ENCODE measurements around the gene IQGAP2.
A peak's percentile ranks its signal among the peaks of the same experiment; 100 is the strongest.

The IQGAP2 gene

GRCh38 chr5:76376866-76377230 lies 26.2 kb upstream of the IQGAP2 start:
- TF ChIP-seq POLR2A (IDR thresholded peaks at IDR 0.05; ENCODE audit: low read length) = no peak
- no peak for TF ChIP-seq GATA1 (IDR thresholded peaks at IDR 0.05; ENCODE audit: low read depth, low read length)
- DNase-seq = peak; percentile 70 to 89

- no peak for DNase-seq
- TF ChIP-seq POLR2A (IDR thresholded peaks at IDR 0.05; ENCODE audit: low read length) (no peak), GATA1 (IDR thresholded peaks at IDR 0.05; ENCODE audit: low read depth, low read length) (no peak)
These were observed 24.7 kb upstream of the IQGAP2 start for GRCh38 chr5:76378355-76378754.

DNA sequence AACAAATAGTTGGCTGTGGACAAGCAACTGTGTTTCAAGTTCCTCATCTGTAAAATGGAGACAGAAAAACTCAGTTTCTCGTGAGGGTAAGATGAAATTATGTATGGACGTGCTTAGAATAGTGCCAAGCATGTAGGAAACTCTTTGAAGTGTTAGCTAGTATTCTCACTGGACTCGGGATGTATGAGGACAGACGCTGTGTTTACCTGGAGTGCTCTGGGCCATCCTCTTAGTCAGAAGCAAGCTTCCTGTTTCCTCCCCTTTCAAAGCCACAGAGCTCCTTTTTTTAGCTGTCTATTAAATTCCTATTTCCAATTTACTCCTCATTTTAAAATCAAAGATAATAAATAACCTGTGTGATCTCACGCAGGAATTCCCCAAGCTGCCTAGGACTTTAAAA lies 23.8 kb upstream of the IQGAP2 start:
- TF ChIP-seq GATA1 (IDR thresholded peaks at IDR 0.05; ENCODE audit: low read depth, low read length) = no peak
- no peak for TF ChIP-seq POLR2A (IDR thresholded peaks at IDR 0.05; ENCODE audit: low read length)
- DNase-seq = no peak

- DNase-seq = no peak
- no peak for TF ChIP-seq POLR2A (IDR thresholded peaks at IDR 0.05; ENCODE audit: low read length)
- TF ChIP-seq GATA1 (IDR thresholded peaks at IDR 0.05; ENCODE audit: low read depth, low read length) = no peak
These were observed 23.2 kb upstream of the IQGAP2 start for GRCh38 chr5:76379855-76380254.

DNA sequence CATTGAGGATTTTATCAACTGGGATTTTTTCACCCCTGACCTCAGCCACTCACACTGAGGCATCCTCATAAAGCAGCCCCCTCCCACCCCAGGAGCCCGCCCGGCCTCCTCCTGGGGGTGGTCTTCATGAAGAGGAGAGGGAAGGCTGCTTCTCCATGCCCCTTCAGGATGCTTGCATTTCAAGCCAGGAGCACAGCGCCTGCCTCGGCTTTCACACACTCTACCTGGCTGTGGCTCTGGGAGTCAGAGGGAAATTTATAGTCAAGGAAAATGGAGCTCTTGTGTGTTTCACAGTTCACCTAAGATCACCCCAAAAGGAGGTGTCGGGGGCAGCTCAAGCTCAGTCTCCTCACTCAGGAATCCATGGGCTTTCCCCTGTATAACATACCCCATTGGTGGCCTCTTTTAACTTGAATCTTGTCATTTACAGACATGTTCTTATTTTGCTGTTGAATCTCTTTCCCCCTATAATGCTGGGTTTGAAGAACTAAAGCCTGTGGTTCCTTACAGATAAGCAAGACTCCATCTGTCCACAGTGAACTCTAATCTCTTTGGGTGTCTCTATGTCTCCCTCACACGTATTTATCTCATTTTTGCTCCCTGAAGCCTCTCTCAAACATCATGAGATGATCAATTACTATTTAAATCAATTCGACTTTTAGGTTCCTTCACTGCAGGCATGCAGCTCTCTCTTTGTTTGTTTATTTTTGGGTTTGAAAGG lies 22.6 kb upstream of the IQGAP2 start:
- DNase-seq = peak; percentile 69 to 86
- TF ChIP-seq GATA1 (IDR thresholded peaks at IDR 0.05; ENCODE audit: low read depth, low read length) (no peak), POLR2A (IDR thresholded peaks at IDR 0.05; ENCODE audit: low read length) (no peak)

DNA sequence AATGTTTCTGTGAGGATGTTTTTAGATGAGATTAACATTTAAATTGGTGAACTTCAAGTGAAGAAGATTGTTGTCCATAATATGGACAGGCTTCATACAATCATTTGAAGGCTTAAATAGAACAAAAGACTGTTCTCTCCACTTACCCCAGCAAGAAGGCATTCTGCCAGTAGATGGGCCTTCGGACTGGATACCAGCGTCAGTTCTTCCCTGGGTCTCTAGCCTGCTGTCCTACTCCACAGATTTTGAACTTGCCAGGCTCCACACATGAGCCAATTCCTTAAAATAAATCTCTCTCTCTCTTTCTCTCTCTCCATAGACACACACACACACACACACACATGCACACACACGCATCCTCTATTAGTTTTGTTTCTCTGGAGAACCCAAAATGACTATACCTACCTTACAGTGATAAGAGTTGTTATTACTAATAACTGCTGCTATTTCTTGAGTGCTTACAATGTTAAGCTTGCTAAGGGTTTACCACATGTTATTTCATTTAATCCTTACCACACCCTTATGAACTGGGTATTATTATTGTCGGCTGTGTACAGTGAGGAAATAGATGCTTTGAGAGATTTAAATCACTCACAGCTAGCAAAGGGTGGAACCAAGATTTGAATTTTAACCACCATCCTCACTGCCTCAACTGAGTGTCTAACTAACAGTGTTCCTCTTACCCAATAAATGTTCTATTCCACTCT lies 19.8 kb upstream of the IQGAP2 start:
- no peak for TF ChIP-seq POLR2A (IDR thresholded peaks at IDR 0.05; ENCODE audit: low read length)
- TF ChIP-seq GATA1 (IDR thresholded peaks at IDR 0.05; ENCODE audit: low read depth, low read length) = no peak
- DNase-seq = no peak

DNA sequence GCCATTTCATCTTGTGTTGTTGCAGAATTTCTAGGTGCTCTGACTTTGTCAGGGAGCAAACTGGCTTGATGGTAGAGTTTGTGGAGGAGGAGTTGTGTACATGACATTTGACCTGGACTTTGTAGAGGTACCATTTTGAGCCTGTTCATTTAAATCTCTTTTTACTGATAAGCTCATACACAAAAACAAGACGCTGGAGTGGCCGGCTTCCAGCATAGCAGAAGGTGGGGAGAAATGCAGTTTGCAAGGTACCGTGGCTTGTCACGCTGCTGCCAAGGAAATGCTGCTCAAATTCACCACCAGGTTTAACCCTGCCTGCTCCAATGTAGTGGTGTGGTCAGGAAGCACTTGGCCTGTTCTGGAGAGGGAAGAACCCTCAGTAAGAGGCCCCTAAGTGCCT lies 18.9 kb upstream of the IQGAP2 start:
- TF ChIP-seq GATA1 (IDR thresholded peaks at IDR 0.05; ENCODE audit: low read depth, low read length) = no peak
- TF ChIP-seq POLR2A (IDR thresholded peaks at IDR 0.05; ENCODE audit: low read length) = no peak
- no peak for DNase-seq

GRCh38 chr5:76384705-76385104 lies 18.4 kb upstream of the IQGAP2 start:
- no peak for TF ChIP-seq GATA1 (IDR thresholded peaks at IDR 0.05; ENCODE audit: low read depth, low read length)
- no peak for TF ChIP-seq POLR2A (IDR thresholded peaks at IDR 0.05; ENCODE audit: low read length)
- no peak for DNase-seq

DNA sequence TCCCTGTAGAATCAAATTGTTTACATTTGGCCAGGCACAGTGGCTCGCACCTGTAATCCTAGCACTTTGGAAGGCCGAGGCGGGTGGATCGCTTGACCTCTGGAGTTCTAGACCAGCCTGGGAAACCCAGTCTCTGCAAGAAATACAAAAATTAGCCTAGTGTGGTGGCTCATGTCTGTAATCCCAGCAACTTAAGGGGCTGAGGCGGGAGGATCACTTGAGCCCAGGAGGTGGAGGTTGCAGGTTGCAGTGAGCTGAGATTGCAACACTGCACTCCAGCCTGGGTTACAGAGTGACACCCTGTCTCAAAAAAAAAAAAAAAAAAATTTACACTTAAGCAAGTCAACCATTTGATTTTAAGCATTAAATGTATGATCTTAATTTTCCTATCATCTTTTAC lies 17.5 kb upstream of the IQGAP2 start:
- no peak for TF ChIP-seq POLR2A (IDR thresholded peaks at IDR 0.05; ENCODE audit: low read length)
- no peak for TF ChIP-seq GATA1 (IDR thresholded peaks at IDR 0.05; ENCODE audit: low read depth, low read length)

GRCh38 chr5:76386360-76386759 lies 16.7 kb upstream of the IQGAP2 start:
- no peak for DNase-seq
- TF ChIP-seq POLR2A (IDR thresholded peaks at IDR 0.05; ENCODE audit: low read length) = no peak

More for the DNA sequence above, 17.5 kb upstream of the IQGAP2 start:
- DNase-seq = no peak

DNA sequence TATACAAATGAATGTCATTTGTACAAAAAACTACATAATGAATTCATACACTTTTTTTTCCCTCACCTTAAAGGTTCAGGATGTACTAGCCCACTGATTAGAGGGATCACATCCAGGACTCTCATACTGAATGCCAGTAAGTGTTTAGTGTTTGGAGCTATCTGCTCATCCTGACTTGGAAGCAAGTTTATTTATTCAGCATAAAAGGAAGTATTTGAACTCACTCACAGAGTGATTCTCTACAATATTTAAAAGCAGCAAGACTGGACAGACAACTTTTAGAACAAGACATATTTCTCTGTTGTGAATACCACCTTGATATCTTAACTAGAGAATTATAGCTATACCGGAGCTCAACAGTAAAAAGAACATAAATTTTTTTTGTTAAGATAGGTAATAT lies 14.8 kb upstream of the IQGAP2 start:
- no peak for DNase-seq
- TF ChIP-seq GATA1 (IDR thresholded peaks at IDR 0.05; ENCODE audit: low read depth, low read length) = no peak
- TF ChIP-seq POLR2A (IDR thresholded peaks at IDR 0.05; ENCODE audit: low read length) = no peak

GRCh38 chr5:76388791-76389512 lies 14.1 kb upstream of the IQGAP2 start:
- TF ChIP-seq GATA1 (IDR thresholded peaks at IDR 0.05; ENCODE audit: low read depth, low read length) = no peak
- no peak for TF ChIP-seq POLR2A (IDR thresholded peaks at IDR 0.05; ENCODE audit: low read length)
- DNase-seq = no peak

GRCh38 chr5:76389513-76390154 lies 13.5 kb upstream of the IQGAP2 start:
- DNase-seq = no peak
- no peak for TF ChIP-seq GATA1 (IDR thresholded peaks at IDR 0.05; ENCODE audit: low read depth, low read length)
- no peak for TF ChIP-seq POLR2A (IDR thresholded peaks at IDR 0.05; ENCODE audit: low read length)

DNA sequence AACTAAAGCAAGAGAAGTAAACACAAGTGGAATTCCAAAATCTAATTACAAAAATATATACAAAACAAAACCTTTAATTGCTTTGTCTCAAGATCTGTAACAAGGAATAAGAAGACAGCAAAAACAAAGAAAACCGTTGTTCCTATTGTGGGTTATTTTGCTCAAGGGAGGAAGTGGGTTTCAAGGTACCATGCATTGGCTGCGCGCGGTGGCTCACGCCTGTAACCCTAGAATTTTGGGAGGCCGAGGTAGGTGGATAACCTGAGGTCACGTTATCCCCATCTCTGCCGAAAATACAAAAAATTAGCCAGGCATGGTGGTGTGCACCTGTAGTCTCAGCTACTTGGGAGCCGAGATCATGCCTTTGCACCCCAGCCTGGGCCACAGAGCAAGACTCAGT lies 12.1 kb upstream of the IQGAP2 start:
- TF ChIP-seq GATA1 (IDR thresholded peaks at IDR 0.05; ENCODE audit: low read depth, low read length) (no peak), POLR2A (IDR thresholded peaks at IDR 0.05; ENCODE audit: low read length) (no peak)

More for the DNA sequence above, 12.1 kb upstream of the IQGAP2 start:
- DNase-seq = no peak

Measured in erythroblast (primary cell).